HG03558 (cell line): ENCODE measurements around the gene ECHS1.
"Not testable (repeated sequence)": the region's sequence is repeated elsewhere in the genome, so short reads cannot be mapped to it uniquely, and the experiment has no call there.

ENCODE experiments used
- ATAC-seq: cut with Tn5 transposase; IDR thresholded peaks from one replicate; pipeline ENCODE4 v1.9.1; 2021; ENCODE audit warnings: moderate number of reproducible peaks; ENCODE audit not compliant: unreplicated experiment; ENCODE audit errors: extremely low read depth

Gene ECHS1

GRCh38 chr10:133400624-133401424, 27.7 kb upstream of the ECHS1 start:
- ATAC-seq: no peak

GRCh38 chr10:133399123-133399601, 26.0 kb upstream of the ECHS1 start:
- ATAC-seq: no peak

- ATAC-seq: no peak
Measured at GRCh38 chr10:133397938-133398337, 24.8 kb upstream of the ECHS1 start.

GRCh38 chr10:133396035-133396624, 23.0 kb upstream of the ECHS1 start:
- no peak for ATAC-seq

- ATAC-seq: no peak
Measured at GRCh38 chr10:133394801-133395221, 21.7 kb upstream of the ECHS1 start.

GRCh38 chr10:133394064-133394663, 21.0 kb upstream of the ECHS1 start, which contains the start of gene MTG1:
Gene MTG1, plus strand, starts transcription at chr10:133394157. Its CDS starts 64 bp downstream, at chr10:133394221.
- ATAC-seq: peak; percentile 53

GRCh38 chr10:133393401-133394063, 20.4 kb upstream of the ECHS1 start:
- no peak for ATAC-seq

GRCh38 chr10:133391761-133392518, 18.8 kb upstream of the ECHS1 start:
- no peak for ATAC-seq

- ATAC-seq: no peak
Measured at GRCh38 chr10:133391249-133391635, 18.1 kb upstream of the ECHS1 start.

GRCh38 chr10:133390597-133391248, 17.6 kb upstream of the ECHS1 start:
- no peak for ATAC-seq

- peak; percentile 84 for ATAC-seq
Measured at GRCh38 chr10:133388973-133389818, 16.0 kb upstream of the ECHS1 start.

- no peak for ATAC-seq
Measured at GRCh38 chr10:133388236-133388972, 15.2 kb upstream of the ECHS1 start.

- ATAC-seq: not testable (repeated sequence)
Measured at GRCh38 chr10:133386951-133387350, 13.8 kb upstream of the ECHS1 start.

- ATAC-seq: no peak
Measured at GRCh38 chr10:133385214-133385613, 12.1 kb upstream of the ECHS1 start.

GRCh38 chr10:133384071-133384470, 10.9 kb upstream of the ECHS1 start:
- ATAC-seq: no peak

GRCh38 chr10:133383551-133383950, 10.4 kb upstream of the ECHS1 start:
- ATAC-seq: no peak

GRCh38 chr10:133381036-133381435, 7.9 kb upstream of the ECHS1 start:
- no peak for ATAC-seq
